GM18520 (cell line): ENCODE results near the gene HBA1.
"Not testable (repeated sequence)": the region's sequence is repeated elsewhere in the genome, so short reads cannot be mapped to it uniquely, and the experiment has no call there.

ENCODE experiments used
- ATAC-seq: cut with Tn5 transposase; IDR thresholded peaks from one replicate; pipeline ENCODE4 v1.9.1; 2021; ENCODE audit not compliant: unreplicated experiment

The HBA1 gene

DNA sequence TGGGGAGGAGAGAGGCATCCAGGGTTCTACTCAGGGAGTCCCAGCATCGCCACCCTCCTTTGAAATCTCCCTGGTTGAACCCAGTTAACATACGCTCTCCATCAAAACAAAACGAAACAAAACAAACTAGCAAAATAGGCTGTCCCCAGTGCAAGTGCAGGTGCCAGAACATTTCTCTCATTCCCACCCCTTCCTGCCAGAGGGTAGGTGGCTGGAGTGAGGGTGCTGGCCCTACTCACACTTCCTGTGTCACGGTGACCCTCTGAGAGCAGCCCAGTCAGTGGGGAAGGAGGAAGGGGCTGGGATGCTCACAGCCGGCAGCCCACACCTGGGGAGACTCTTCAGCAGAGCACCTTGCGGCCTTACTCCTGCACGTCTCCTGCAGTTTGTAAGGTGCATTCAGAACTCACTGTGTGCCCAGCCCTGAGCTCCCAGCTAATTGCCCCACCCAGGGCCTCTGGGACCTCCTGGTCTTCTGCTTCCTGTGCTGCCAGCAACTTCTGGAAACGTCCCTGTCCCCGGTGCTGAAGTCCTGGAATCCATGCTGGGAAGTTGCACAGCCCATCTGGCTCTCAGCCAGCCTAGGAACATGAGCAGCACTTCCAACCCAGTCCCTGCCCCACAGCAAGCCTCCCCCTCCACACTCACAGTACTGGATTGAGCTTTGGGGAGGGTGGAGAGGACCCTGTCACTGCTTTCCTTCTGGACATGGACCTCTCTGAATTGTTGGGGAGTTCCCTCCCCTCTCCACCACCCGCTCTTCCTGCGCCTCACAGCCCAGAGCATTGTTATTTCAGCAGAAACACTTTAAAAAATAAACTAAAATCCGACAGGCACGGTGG is 2.3 kb upstream of the HBA1 start:
- not testable (repeated sequence) for ATAC-seq

DNA sequence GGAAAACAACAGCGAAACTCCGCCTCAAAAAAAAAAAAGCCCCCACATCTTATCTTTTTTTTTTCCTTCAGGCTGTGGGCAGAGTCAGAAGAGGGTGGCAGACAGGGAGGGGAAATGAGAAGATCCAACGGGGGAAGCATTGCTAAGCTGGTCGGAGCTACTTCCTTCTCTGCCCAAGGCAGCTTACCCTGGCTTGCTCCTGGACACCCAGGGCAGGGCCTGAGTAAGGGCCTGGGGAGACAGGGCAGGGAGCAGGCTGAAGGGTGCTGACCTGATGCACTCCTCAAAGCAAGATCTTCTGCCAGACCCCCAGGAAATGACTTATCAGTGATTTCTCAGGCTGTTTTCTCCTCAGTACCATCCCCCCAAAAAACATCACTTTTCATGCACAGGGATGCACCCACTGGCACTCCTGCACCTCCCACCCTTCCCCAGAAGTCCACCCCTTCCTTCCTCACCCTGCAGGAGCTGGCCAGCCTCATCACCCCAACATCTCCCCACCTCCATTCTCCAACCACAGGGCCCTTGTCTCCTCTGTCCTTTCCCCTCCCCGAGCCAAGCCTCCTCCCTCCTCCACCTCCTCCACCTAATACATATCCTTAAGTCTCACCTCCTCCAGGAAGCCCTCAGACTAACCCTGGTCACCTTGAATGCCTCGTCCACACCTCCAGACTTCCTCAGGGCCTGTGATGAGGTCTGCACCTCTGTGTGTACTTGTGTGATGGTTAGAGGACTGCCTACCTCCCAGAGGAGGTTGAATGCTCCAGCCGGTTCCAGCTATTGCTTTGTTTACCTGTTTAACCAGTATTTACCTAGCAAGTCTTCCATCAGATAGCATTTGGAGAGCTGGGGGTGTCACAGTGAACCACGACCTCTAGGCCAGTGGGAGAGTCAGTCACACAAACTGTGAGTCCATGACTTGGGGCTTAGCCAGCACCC is 1.2 kb upstream of the HBA1 start:
- ATAC-seq, result no peak

- ATAC-seq, result not testable (repeated sequence)
Measured at GRCh38 chr16:176006-176405, 474 bp upstream of the HBA1 start.

- no peak for ATAC-seq
Measured at GRCh38 chr16:177394-177822, 928 bp downstream of the HBA1 start.

GRCh38 chr16:177981-178667 is 1.6 kb downstream of the HBA1 start:
- no peak for ATAC-seq

DNA sequence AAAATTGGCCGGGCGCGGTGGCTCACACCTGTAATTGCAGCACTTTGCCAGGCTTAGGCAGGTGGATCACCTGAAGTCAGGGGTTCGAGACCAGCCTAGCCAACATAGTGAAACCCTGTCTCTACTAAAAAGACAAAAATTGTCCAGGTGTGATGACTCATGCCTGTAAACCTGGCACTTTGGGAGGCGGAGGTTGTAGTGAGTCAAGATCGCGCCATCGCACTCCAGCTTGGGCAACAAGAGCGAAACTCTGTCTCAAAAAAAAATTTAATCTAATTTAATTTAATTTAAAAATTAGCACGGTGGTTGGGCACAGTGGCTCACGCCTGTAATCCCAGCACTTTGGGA is 2.2 kb downstream of the HBA1 start:
- no peak for ATAC-seq

- no peak for ATAC-seq
Measured at GRCh38 chr16:179211-180092, 3.0 kb downstream of the HBA1 start.

- ATAC-seq, result no peak
Measured at GRCh38 chr16:180101-180675, 3.7 kb downstream of the HBA1 start, which contains the start of gene HBQ1. HBQ1 (plus strand) TSS chr16:180459; CDS start chr16:180487, 28 bp downstream.

DNA sequence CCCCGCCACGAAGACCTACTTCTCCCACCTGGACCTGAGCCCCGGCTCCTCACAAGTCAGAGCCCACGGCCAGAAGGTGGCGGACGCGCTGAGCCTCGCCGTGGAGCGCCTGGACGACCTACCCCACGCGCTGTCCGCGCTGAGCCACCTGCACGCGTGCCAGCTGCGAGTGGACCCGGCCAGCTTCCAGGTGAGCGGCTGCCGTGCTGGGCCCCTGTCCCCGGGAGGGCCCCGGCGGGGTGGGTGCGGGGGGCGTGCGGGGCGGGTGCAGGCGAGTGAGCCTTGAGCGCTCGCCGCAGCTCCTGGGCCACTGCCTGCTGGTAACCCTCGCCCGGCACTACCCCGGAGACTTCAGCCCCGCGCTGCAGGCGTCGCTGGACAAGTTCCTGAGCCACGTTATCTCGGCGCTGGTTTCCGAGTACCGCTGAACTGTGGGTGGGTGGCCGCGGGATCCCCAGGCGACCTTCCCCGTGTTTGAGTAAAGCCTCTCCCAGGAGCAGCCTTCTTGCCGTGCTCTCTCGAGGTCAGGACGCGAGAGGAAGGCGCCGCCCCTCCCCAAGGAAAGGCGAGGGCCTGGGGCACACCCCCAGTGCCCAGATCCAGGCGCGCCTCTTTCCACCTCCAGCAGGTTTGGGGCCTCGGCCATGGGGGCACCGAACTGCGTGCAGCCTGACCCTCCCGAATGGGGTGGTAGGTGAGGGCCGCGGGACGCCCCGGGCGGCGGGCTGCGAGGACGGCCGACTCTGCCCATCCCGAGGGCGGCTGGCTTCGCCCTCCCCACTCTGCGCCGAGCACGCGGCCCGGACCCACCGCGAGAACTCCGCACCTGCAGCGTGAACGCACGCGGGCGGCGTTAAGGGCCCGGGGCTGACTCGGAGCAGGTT is 4.4 kb downstream of the HBA1 start:
- no peak for ATAC-seq

DNA sequence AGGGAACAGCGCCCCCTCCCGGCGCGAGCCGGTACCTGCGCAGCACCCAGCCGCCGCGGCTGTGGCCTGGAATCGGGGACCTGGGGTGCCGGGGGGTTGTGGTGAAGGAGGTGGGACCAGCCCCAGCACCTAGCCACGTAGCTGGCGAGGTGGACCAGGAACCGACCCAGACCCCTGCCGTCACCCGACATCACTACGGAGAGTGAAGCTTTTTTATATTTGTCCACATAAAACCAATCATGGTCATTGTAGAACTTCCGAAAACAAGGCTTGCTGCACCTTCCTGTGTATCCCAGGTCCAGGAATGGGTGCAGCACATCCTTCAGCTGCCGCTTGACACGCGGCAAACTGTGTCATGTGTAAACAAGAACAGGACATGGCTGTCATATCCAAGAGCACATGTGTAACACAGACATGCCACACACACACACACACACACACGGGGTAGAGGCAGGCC is 5.1 kb downstream of the HBA1 start:
- no peak for ATAC-seq

DNA sequence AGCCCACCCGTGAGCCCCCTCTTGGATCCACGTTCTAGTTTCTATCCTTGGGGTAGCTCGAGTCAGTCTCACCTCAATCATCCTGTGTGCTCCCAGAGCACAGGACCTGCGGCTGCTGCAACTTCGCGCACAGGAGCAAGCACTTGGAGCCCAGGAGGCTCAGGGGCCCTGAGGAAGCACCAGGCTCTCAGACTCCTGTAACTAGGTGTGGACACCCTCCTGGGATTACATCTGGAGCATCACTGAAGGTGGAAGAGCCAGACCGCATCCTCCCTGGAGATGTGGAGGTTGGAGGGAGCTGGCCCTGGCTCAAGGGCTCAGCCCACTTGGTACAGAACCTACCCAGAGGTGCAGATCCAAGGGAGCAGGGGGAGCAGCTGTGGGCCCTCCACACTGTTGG is 6.5 kb downstream of the HBA1 start:
- no peak for ATAC-seq

DNA sequence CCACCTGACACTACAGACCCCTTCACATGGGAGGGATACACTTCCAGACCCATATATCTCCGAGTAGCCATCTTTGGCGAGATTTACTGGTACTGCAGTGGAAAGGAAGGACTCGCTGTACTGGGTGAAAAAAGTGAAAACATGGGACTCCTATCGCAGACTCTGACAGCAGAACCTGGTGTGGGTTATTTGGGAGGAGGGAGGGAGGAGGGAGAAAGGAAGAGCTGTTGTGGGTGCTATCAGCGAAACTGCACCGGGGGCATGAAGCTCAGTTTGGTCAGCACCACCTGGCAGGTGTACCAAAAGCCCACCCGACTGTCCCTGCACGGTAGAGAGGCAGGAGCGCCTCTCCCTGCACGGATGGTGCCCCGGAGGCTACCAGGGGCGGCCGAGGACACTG is 8.7 kb downstream of the HBA1 start:
- ATAC-seq, result no peak

GRCh38 chr16:185691-186090 is 9.2 kb downstream of the HBA1 start:
- no peak for ATAC-seq

GRCh38 chr16:187330-187729 is 10.8 kb downstream of the HBA1 start:
- ATAC-seq, result no peak

DNA sequence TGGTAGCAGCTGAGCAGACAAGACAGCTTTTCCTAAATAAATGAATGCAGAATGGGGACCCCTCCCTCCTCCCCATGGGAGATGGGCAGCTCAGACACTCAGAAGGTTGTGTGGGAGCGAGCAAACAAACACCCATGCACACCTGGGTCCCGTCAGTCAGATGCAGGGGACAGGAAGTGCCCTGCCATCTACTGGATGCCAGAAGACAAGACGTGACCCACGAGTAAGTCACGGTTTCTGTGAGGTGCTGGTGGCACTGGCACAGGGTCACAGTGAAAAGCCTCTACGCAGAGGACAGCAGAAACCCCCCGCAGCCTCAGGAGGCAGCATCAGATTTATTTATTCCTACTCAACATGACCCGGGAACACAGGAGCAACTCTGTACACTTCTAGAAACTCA is 12.2 kb downstream of the HBA1 start:
- no peak for ATAC-seq

DNA sequence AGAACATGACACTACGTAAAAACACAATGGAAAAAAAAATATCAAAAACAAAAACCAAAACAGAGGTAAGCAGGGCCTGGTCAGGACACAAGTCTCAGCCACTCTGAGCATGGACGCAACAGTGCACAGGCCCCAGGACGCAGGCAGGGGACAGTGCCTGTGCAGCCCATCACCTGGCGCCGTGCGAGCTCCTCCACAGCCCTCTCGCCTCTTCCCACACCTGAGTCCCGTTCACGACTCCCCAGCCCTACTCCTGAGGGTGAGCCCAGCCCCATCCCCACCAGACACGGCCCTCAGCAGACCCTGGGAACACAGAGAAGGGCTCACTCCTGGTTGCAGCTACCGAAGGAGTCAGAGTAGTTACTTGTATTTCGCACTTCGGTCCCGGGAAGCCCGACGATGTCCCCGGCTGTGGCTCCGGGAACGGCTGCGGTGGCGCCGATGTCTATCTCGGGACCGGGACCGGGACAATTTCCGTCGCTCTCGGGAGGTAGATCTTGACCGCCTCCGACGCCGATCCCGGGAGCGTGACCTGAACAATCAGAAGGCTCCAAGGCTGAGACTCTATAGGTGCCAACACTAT is 13.2 kb downstream of the HBA1 start:
- no peak for ATAC-seq

DNA sequence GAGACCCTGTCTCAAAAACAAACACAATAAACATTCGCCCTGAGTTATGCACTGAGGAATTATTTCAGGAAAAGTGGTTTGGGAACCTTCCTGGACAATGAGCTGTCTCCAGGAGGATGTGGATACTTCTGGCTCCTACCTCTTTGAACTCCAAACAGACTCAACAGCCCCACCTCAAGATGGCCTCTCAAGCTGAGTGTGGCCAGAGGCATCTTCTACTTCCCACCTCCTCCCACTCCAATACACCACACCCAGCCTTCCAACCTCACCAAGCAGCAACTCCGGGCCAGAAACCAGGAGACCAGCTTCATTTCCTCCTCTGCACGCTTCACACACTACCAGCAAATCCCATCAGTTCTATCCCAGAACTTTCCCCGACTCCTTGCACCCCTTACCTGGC is 15.4 kb downstream of the HBA1 start:
- ATAC-seq, result no peak

DNA sequence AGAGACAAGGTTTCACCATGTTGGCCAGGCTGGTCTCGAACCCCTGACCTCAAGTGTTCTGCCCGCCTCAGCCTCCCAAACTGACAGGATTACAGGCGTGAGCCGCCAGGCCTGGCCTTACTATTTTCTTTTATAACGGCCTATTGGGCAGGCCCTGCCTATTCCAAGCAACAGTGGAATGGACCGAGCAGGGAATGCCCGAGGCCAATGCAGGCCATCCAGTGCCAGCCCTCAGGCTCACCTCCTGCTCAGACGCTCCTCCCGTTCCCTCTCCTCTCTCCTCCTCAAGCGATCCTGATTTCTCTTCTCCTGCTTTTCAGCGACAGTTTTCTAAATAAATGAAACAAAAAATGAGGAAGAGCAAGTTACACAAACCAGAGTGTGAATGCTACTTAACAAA is 16.2 kb downstream of the HBA1 start:
- ATAC-seq, result no peak

DNA sequence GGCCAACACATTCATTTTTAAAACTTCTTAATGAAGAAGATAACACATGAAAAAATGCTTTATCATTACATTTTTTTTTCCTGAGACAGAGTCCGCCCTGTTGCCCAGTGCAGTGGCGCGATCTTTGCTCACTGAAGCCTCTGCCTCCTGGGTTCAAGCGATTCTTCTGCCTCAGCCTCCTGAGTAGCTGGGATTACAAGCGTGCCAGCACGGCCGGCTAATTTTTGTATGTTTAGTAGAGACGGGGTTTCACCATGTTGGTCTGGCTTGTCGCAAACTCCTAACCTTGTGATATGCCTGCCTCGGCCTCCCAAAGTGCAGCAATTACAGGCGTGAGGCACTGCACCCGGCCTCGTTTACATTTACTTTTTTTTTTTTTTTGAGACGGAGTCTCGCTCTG is 17.0 kb downstream of the HBA1 start:
- ATAC-seq, result no peak
